HG03460 (cell line): ENCODE data around the gene PIGN.

Source experiments
- ATAC-seq: cut with Tn5 transposase; IDR thresholded peaks from one replicate; pipeline ENCODE4 v1.9.1; 2021; ENCODE audit not compliant: unreplicated experiment

The PIGN gene, protein sequence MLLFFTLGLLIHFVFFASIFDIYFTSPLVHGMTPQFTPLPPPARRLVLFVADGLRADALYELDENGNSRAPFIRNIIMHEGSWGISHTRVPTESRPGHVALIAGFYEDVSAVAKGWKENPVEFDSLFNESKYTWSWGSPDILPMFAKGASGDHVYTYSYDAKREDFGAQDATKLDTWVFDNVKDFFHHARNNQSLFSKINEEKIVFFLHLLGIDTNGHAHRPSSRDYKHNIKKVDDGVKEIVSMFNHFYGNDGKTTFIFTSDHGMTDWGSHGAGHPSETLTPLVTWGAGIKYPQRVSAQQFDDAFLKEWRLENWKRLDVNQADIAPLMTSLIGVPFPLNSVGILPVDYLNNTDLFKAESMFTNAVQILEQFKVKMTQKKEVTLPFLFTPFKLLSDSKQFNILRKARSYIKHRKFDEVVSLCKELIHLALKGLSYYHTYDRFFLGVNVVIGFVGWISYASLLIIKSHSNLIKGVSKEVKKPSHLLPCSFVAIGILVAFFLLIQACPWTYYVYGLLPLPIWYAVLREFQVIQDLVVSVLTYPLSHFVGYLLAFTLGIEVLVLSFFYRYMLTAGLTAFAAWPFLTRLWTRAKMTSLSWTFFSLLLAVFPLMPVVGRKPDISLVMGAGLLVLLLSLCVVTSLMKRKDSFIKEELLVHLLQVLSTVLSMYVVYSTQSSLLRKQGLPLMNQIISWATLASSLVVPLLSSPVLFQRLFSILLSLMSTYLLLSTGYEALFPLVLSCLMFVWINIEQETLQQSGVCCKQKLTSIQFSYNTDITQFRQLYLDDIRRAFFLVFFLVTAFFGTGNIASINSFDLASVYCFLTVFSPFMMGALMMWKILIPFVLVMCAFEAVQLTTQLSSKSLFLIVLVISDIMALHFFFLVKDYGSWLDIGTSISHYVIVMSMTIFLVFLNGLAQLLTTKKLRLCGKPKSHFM

DNA sequence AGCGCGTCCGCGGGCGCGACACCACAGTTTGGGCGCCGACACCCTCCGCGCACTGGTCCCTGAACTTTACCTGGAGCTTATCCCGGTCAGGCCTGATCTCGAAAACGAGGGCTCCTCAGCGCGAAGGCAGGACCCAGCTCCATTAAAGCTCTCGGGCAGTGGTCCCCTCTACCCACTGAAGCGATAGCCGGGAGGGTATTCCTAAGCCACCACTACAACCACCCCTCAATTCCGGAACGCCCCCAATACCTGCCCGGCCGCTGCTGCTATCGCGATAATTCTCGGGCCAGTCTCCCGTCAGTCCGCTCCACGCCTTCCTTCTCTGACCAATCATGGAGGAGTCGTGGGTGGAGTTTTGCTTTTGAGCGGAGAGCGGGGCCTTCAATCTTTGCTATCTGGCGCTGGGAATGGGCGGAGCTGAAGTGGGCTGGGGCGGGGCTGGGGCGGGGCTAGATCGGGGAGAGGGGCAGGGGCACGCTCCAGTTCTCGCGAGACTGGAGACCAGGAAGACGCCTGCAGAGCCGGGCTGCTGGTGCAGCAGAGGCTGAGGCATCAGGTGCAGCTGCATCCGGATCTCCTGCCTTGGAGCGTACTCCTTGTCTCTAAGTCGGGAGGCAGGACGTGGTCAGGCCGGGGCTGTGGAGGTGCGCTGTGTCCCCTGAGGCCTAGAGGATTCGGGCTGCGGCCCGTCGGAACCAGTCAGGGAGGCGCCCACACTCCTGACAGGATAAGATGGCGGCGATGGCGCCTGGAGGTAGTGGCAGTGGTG is at the start of gene PIGN, which contains the start of gene RELCH:
Gene PIGN, minus strand, starts transcription at position 283 of the 769 bp plus-strand sequence. CDS start 25,703 bp downstream, outside the sequence.
Gene RELCH, plus strand, starts transcription at position 482 of the 769 bp plus-strand sequence. Its CDS starts 251 bp downstream, at position 733.
- ATAC-seq = peak; percentile 90

DNA sequence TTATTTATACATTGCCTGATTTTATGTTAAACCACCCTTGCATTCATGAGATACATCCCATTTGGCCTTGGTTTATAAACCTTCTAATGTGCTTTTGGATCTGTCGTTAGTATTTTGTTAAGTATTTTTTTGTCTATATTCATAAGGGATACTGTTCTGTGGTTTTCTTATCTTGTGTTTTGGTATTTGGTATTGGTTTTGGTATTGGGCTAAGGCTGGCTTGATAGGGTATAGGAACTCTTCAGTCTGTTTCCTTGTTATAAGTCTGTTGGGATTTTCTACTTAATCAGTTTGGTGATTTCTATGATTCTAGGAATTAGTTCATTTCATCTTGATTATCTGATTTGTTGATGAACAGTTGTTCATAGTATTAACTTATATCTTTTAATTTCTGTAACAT is 49.4 kb upstream of the PIGN start:
- no peak for ATAC-seq

DNA sequence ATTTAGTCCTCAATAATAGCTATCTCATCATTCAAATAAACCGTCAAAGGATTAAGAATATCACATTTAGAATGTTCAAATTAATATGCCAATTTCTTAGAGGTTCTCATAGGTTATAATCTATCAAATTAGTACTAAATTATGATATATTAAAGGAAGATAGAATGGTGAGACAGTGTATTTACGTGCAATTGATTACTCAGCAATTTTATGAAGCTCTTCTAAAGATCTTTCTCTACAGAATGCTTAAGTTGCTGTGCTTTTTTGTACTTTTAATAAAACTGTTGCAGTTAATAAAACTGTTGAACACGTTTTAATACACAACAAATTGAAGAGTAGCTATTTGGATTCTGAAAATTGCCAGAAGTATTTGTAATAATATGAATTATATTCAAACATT is 39.2 kb upstream of the PIGN start:
- no peak for ATAC-seq

DNA sequence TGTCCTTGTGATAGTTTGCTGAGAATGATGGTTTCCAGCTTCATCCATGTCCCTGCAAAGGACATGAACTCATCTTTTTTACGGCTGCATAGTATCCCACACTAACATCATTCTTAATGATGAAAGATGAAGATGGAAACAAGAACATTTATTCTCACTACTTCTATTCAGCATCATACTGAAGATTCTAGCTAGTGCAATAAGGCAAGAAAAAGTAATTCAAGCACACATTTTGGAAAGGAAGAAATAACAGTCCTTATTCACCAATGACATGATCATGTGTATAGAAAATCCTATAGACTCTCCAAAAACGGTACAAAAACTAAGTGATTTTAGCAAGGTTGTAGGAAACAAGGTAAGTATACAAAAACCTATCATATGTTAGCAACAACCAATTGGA is 37.4 kb upstream of the PIGN start:
- ATAC-seq = no peak

DNA sequence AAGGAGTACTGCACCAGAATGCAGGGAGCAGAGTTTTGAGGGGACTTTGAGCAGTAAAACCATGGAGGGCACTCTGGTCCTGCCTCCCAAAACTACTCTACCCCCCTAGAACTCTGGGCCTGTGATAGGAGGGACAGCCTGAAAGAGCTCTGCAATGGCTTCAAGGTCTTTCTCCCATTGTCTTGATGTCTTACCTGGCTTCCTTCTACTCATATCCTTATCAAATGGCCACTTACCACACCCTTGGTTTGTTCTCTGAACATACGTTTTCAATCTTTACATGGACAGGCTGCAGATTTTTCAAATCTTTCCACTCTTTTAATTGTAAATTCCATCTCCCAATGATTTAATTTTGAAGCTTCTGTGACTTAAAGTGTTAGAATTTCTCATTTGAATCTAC is 27.9 kb upstream of the PIGN start:
- no peak for ATAC-seq

DNA sequence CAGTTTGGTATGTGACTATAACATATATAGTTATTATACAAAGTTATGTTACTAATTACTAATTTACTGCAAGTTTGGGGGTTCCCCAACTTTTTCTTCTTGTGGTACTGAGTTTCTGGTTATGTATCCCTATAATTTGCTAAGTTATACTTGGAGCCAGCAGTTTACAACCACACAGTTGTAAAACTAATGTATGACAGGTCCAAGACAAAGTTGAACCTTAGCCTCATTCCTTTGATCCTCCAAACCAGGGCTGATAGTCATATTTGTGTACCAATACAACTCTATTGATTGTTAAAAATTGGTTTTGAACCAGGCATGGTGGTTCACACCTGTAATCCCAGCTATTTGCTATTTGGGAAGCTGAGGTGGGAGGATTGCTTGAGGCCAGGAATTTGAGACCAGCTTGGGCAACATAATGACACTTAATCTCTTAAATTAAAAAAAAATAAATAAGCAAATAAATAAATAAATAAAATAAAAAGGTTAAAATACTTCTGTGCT is 24.5 kb upstream of the PIGN start:
- no peak for ATAC-seq

DNA sequence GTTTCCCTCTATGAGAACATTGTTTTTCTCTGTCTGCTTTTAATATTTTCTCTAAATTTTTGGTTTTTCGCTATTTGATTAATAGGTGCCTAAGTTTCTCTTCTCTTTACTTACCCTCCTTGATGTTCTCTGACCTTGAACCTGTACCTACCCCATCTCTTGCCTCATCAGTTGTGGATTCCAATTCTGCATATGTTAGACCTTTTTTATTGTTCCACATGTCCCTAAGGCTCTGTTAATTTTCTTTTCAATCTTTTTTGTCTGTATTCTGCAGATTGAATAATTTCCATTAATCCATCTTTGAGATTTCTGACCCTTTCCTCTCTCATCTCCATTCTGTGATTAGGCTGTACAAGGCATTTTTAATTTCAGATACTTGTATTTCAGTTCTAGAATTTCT is 23.3 kb upstream of the PIGN start:
- ATAC-seq = no peak

DNA sequence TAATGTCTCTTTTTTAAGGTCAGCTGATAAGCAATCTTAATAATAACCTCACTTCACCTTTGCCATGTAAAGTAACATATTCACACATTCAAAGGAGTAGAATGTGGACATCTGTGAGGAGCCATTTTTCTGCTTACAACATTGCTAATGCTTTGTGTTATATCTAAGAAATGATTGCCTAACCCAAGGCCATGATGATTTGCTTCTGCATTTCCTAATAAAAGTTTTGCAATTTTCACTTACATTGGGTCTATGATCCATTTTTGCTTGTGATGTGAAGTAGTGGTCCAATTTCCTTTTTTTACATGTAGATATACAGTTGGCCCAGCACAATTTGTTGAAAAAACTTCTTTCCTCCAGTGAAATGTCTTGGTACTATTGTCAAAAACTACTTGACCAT is 22.2 kb upstream of the PIGN start:
- no peak for ATAC-seq

DNA sequence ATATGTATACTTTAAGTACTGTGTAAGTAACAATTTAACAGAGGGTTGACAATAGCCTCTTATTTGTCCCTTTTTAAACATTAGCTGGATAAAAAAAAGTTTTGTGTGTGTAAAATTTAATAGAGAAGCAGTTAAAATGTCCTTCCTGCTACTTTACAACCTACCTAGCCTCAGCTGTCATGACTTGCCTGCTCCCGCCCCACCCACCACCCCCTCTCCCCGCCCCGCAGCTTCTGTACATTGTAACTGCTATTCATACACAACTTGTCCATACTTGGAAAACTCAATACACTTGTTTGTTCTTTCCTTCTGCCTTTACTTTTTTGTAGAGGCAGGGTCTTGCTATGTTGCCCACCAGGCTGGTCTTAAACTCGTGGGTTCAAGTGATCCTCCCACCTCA is 19.7 kb upstream of the PIGN start:
- ATAC-seq = no peak

DNA sequence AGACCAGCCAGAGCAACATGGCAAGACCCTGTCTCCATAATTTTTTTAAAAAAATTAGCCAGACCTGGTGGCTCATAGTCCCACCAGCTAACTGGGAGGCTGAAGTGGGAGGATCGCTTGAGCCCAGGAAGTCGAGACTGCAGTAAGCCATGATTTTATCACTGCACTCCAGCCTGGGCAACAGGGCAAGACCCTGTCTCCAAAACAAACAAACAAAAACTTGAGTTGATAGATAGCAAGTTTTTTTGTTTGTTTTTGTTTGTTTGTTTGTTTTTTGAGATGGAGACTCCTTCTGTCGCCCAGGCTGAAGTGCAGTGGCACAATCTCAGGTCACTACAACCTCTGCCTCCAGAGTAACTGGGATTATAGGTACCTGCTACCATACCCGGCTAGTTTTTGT is 19.0 kb upstream of the PIGN start:
- ATAC-seq = no peak

DNA sequence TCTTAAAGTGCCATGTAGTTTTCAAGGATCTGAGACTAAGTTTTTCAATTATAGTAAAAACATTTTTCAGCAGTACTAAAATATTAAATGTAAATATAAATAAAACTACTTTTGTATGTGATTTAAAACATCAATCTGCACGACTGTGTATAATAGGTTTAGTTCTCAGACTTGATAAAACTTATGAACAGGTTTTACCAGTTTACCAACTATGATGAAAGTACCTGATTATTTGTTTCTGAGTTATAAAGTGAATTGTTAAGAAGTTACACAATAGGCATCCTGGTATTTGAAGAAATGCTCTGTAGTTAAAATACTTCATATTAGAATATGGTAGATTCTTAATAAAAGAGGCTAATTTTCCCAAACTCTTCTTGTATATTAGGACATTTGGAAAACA is 15.0 kb upstream of the PIGN start:
- no peak for ATAC-seq

DNA sequence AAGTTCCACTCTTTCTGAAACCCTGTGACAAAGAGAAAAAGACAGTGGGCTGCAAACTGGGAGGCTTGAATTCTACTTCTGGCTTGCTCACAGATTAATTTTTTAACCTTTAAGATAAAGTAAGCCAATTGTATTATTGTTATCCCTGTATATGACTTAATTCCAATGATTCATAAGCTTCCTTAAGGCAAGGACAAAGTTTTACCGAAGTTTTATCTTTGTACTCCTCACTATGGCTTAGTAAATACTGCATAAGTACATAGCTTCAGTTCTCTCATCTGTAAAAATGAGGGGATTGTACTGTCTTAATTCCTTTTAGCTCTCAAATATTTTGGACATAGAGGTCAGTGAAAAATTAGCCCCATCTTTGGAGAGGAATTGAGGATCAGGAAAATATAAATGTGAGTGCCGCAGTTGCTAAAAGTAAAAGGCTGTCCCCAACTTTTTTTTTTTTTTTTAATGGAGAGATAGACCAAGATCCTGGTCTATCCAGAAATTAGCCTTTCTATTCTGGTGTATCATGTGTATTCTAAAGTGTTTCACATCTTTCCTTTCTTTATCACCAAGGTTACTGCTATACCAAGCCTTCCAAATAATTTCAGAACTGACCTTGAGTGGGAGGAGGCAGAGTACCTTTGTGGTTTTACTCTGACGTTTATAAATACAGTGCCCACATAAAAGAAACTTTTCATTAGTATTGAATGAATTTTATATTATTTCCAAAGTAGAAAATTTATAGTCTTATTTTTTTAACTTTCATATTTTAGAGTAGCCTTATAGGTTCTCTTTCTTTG is 13.5 kb upstream of the PIGN start:
- ATAC-seq = no peak

DNA sequence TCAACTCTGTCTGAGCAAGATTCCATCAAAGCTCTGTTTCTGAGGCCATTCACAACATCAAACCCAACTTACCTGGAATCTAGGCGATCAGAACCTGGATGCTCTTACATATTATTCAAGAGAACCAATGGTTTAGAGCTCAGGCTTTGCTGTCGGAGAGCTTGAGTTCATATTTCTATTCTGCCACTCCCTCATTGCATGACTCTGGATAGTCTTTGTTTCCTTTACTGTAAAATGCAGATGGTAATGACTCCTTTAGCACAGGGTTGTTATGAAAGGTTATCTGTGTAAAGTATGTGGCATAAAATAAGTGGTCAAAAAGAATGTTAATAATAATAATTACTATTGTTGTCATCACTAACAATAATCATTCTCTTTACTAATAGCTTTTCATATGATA is 12.8 kb upstream of the PIGN start:
- no peak for ATAC-seq

DNA sequence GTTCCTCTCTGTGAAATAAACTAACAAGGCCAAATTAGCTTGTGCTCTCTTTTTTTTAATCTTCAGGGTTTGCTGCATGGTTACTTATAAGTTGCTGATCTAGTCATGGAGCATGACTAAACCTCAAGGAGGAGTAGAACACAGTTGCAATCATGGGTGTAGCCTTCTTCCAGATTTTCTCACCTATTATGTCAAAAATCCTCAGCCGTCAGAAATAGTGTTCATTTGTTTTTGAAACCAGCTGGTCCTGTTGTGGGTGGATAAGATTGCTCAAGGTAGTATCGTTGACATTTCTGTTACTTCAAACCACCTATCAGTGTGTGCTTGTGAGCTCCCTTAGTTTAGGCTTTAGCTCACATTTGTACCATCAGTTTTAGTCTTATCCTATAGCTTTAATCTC is 11.4 kb upstream of the PIGN start:
- no peak for ATAC-seq

DNA sequence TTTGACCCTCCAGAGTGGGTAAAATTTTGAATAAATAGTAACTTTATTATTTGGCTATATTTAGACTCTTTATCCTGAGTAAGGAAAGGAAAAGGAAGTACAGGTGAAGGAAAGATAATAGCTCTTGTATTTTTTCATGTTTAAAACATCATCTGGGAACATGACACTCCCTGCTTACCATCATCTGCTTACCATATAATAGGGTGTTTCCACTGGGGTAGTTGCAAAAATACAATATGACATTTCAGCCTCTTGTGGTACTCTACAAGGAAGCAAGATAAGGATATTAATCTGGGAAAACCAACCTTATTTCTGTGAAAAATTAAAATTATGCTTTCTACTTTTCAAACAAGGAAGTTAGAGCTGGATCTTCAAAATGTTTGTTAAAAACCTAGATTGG is 10.1 kb upstream of the PIGN start:
- ATAC-seq = no peak

DNA sequence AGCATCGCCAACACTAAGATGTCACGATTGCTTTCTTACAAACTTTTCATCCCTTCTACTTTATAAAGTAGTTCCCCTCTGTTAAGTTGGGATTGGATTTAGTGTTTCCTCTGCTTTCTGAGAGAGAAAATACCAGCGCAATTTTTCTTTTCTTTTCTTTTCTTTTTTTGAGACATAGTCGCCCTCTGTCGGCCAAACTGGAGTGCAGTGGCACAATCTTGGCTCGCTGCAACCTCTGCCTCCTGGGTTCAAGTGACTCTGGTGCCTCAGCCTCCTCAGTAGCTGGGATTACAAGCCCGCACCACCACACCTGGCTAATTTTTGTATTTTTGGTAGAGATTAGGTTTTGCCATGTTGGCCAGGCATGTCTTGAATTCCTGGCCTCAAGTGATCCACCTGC is 9.2 kb upstream of the PIGN start:
- no peak for ATAC-seq

DNA sequence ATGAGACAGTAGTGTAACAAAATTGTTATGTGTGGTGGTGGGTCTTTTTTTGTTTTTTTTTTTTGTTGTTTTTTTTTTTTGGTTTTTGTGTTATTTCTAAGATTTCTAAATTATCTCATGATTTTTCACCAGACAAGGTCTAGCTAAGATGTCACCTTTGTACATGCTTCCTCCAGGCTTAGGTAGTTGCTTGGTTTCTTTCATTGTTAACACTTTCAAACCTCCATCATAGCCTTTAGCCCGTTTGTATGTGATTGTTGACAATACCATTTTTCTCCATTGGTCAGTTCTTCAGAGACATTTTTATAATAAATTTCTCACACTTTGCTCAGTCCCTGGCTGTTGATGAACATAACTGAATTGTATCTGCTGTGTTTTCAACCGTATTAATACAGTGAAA is 2.4 kb upstream of the PIGN start:
- no peak for ATAC-seq

DNA sequence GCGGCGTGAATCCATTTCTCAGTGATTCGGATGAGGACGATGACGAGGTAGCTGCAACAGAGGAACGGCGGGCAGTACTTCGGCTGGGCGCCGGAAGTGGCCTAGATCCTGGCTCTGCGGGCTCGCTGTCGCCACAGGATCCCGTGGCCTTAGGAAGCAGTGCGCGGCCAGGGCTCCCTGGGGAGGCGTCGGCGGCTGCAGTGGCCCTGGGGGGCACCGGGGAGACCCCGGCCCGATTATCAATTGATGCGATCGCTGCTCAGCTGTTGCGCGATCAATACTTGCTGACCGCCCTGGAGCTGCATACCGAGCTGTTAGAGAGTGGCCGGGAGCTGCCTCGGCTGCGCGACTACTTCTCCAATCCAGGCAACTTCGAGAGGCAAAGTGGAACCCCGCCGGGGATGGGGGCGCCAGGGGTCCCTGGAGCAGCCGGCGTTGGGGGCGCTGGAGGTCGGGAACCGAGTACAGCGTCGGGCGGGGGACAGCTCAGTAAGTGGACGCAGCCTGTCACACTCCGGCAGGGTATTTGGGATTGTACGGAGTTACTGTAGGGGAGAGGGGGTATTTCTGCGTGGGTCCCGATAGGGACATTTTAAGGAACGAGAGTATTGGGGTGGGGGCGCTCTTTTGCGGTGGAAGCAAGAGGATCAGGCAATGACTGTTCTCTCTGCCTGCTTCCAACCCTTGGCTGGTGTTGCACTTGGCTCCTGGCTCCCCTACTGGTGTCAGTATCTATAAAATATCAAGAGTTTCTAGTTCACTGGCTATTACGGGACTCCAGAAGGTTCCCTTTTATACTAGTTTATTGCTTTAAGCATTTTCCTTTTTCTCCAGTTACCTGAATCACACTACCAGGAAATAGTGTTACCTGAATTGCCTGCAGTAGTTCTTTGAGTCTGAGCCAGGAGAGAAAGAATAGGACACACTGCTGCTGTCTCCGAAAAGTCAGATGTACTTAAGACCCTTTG is 971 bp upstream of the PIGN start:
- peak; percentile 10 for ATAC-seq

DNA sequence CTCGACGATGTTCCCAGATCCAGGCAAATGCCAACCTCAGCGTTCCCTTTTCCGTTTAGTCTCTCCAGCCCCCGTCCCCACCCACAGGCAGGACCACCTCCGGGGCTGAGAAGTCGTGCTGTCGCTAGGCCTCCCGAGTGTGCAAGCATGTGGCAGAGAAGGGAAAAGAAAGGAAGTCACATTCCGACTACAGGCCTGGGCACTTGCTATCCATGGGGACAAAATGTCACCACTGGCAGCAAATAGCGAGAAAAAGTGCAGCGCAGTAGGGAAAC is 420 bp downstream of the PIGN start:
- no peak for ATAC-seq
